Esophagus mucosa (tissue), 1 donor: Measurements from ENCODE around the gene ARID1A. TPM values are rescaled to one million over a fixed set of nuclear protein-coding genes. Genes with fewer than 3 reads are reported as not detected.
"Not testable (repeated sequence)": the region's sequence is repeated elsewhere in the genome, so short reads cannot be mapped to it uniquely, and the experiment has no call there.

Experiments used
- ATAC-seq: fragments of 200-7000 bp; cut with Tn5 transposase; one replicate; pipeline ENCODE4 v1.9.1; 2020
- total RNA-seq: library from RNA; stranded (reverse); gene quantifications from one replicate; pipeline ENCODE4 v1.2.4, GENCODE V29; 2023
- donor health status: DM: yes; HTN: yes; CAD: no.

The ARID1A gene
- total RNA-seq, 1 donor from 2014 or later: 44.3 TPM

- peak; percentile 73 for ATAC-seq
Measured at GRCh38 chr1:26788836-26789611, 93.2 kb downstream of the ARID1A start.

GRCh38 chr1:26789612-26789865 is 93.7 kb downstream of the ARID1A start:
- ATAC-seq: no peak

GRCh38 chr1:26789931-26790330 is 94.1 kb downstream of the ARID1A start:
- no peak for ATAC-seq

- no peak for ATAC-seq
Measured at GRCh38 chr1:26790551-26790953, 94.7 kb downstream of the ARID1A start.

- ATAC-seq: no peak
Measured at GRCh38 chr1:26791148-26791547, 95.3 kb downstream of the ARID1A start.

- no peak for ATAC-seq
Measured at GRCh38 chr1:26791626-26792025, 95.8 kb downstream of the ARID1A start.

- ATAC-seq: no peak
Measured at GRCh38 chr1:26792924-26793323, 97.1 kb downstream of the ARID1A start.

- ATAC-seq: no peak
Measured at GRCh38 chr1:26794391-26794790, 98.6 kb downstream of the ARID1A start.

- no peak for ATAC-seq
Measured at GRCh38 chr1:26797627-26798026, 101.8 kb downstream of the ARID1A start.

- ATAC-seq: peak; percentile 49
Measured at GRCh38 chr1:26799479-26800142, 103.8 kb downstream of the ARID1A start.

GRCh38 chr1:26803932-26804331 is 108.1 kb downstream of the ARID1A start:
- not testable (repeated sequence) for ATAC-seq

- ATAC-seq: peak; percentile 70
Measured at GRCh38 chr1:26810105-26810504, 114.3 kb downstream of the ARID1A start.

GRCh38 chr1:26811057-26811456 is 115.2 kb downstream of the ARID1A start:
- ATAC-seq: no peak

- ATAC-seq: no peak
Measured at GRCh38 chr1:26811708-26812107, 115.9 kb downstream of the ARID1A start.

- no peak for ATAC-seq
Measured at GRCh38 chr1:26814377-26814776, 118.6 kb downstream of the ARID1A start.

GRCh38 chr1:26814893-26815292 is 119.1 kb downstream of the ARID1A start:
- ATAC-seq: no peak

- peak; percentile 74 for ATAC-seq
Measured at GRCh38 chr1:26820784-26821269, 125.0 kb downstream of the ARID1A start.

GRCh38 chr1:26822737-26823395 is 127.1 kb downstream of the ARID1A start:
- ATAC-seq: no peak

- ATAC-seq: peak; percentile 51
Measured at GRCh38 chr1:26824731-26825130, 128.9 kb downstream of the ARID1A start.

GRCh38 chr1:26826261-26827105 is 130.7 kb downstream of the ARID1A start, which contains the start of gene ZDHHC18:
Gene ZDHHC18 (plus strand): TSS chr1:26826688. CDS start chr1:26826805, 117 bp downstream.
- ATAC-seq: peak; percentile 78

- peak; percentile 1 for ATAC-seq
Measured at GRCh38 chr1:26827106-26827604, 131.3 kb downstream of the ARID1A start.

- no peak for ATAC-seq
Measured at GRCh38 chr1:26827663-26828062, 131.8 kb downstream of the ARID1A start.
